HCT116 (cell line): ENCODE measurements around the gene CNDP2. TPM values are rescaled to one million over a fixed set of nuclear protein-coding genes. Genes with fewer than 3 reads are reported as not detected.

Experiments
- ATAC-seq: fragments of 200-7000 bp; cut with Tn5 transposase; 2 replicates; pipeline ENCODE4 v1.9.1; 2020; ENCODE audit warnings: mild to moderate bottlenecking, moderate library complexity
- BruUV-seq: library from RNA; stranded (reverse); fragments of 400-500 nt; replicated peaks from 2 replicates; lab custom pipeline; 2021; lab: Mats Ljungman, UMichigan
- CTCF ChIA-PET: fragments of 300-600 bp; sonication (Branson Sonifier 250); formaldehyde crosslinking; loops from one replicate; lab custom pipeline; 2021; ENCODE audit warnings: antibody characterized with exemption; lab: Charles Lee
- POLR2A ChIA-PET: fragments of 300-600, 350-600 bp; sonication (Branson Sonifier 250); formaldehyde crosslinking; loops from one replicate; lab custom pipeline; 2021; ENCODE audit warnings: antibody characterized with exemption; lab: Charles Lee
- RAD21 ChIA-PET, 2 experiments: fragments of 300-600 bp; sonication (Branson Sonifier 250); formaldehyde crosslinking; loops; one replicate each; lab custom pipeline; 2023; ENCODE audit warnings: low total read pairs in 2 of 2; ENCODE audit not compliant: uncharacterized antibody in 2 of 2, unreplicated experiment in 2 of 2, low non-redundant PET in 1 of 2; lab: Charles Lee
- DNase-seq: peaks from one replicate; pipeline ENCODE4 v3.0.0-alpha.2; 2010; ENCODE audit warnings: low read depth, low spot score
- H2AFZ ChIP-seq: fragments of 200-600 bp; shearing (Covaris generic), sonication (generic); 2 replicates; pipeline ENCODE4 v1.6.1; 2017; ENCODE audit warnings: low read depth, mixed run types, mixed read lengths, antibody characterized with exemption, low read length; ENCODE audit not compliant: poor library complexity, severe bottlenecking
- H3K27ac ChIP-seq: 2 replicates; pipeline ENCODE4 v1.5.1; 2012; ENCODE audit warnings: low read depth, low read length
- H3K27me3 ChIP-seq: fragments of 200-600 bp; sonication (generic); 2 replicates; pipeline ENCODE4 v1.6.1; 2016; ENCODE audit warnings: mixed run types, low read length, mixed read lengths; ENCODE audit not compliant: insufficient read depth
- H3K36me3 ChIP-seq, 2 experiments: fragments of 200-500 bp in 1 of 2; fragments of 200-600 bp in 1 of 2; sonication (Bioruptor generic) in 1 of 2; sonication (generic) in 1 of 2; 2 replicates each; pipeline versions ENCODE4 v1.5.1 to v1.6.1; 2014 to 2016; ENCODE audit warnings: low read length in 2 of 2, inconsistent platforms in 1 of 2, mixed read lengths in 1 of 2, mixed run types in 1 of 2; ENCODE audit not compliant: insufficient read depth in 2 of 2, control insufficient read depth in 1 of 2
- H3K4me1 ChIP-seq, 2 experiments: fragments of 200-600 bp in 1 of 2; sonication (generic) in 1 of 2; 2 replicates each; pipeline versions ENCODE4 v1.5.1 to v1.6.1; 2012 to 2017; ENCODE audit warnings: low read length in 2 of 2, inconsistent platforms in 1 of 2, mild to moderate bottlenecking in 1 of 2, mixed read lengths in 1 of 2, mixed run types in 1 of 2, moderate library complexity in 1 of 2; ENCODE audit not compliant: insufficient read depth in 2 of 2, control insufficient read depth in 1 of 2
- H3K4me2 ChIP-seq: fragments of 200-600 bp; sonication (generic); 2 replicates; pipeline ENCODE4 v1.6.1; 2017; ENCODE audit warnings: mixed run types, low read length, mixed read lengths
- H3K4me3 ChIP-seq, 2 experiments: fragments of 200-600 bp in 1 of 2; sonication (generic) in 1 of 2; replicated peaks in 1 of 2; 2 replicates each; pipeline ENCODE4 v1.5.1; 2011 to 2016; ENCODE audit warnings: low read length in 2 of 2, control low read depth in 1 of 2, low read depth in 1 of 2, mild to moderate bottlenecking in 1 of 2, mixed read lengths in 1 of 2, mixed run types in 1 of 2
- H3K79me2 ChIP-seq: fragments of 200-600 bp; sonication (generic); 2 replicates; pipeline ENCODE4 v1.6.1; 2017; ENCODE audit warnings: mild to moderate bottlenecking, mixed run types, low read length, moderate library complexity, mixed read lengths; ENCODE audit not compliant: insufficient read depth
- H3K9ac ChIP-seq: fragments of 200-600 bp; sonication (generic); 2 replicates; pipeline ENCODE4 v1.6.1; 2016; ENCODE audit warnings: low read length, mixed read lengths
- H3K9me2 ChIP-seq: fragments of 200-600 bp; sonication (generic), shearing (Covaris generic); 2 replicates; pipeline ENCODE4 v1.6.1; 2017; ENCODE audit warnings: mixed run types, mild to moderate bottlenecking, moderate library complexity; ENCODE audit not compliant: insufficient read depth
- H3K9me3 ChIP-seq, 2 experiments: fragments of 200-500 bp in 1 of 2; fragments of 200-600 bp in 1 of 2; sonication (Bioruptor generic) in 1 of 2; sonication (generic) in 1 of 2; 2 replicates each; pipeline ENCODE4 v1.6.1; 2014 to 2017; ENCODE audit warnings: low read length in 2 of 2, mixed read lengths in 2 of 2, inconsistent platforms in 1 of 2, low read depth in 1 of 2, mild to moderate bottlenecking in 1 of 2, mixed run types in 1 of 2, moderate library complexity in 1 of 2; ENCODE audit not compliant: control insufficient read depth in 1 of 2, insufficient read depth in 1 of 2
- H4K20me1 ChIP-seq: fragments of 200-600 bp; sonication (generic), shearing (Covaris generic); 2 replicates; pipeline ENCODE4 v1.6.1; 2017; ENCODE audit warnings: mixed run types, mild to moderate bottlenecking, moderate library complexity; ENCODE audit not compliant: insufficient read depth
- ATF3 ChIP-seq: IDR thresholded peaks from 2 replicates; pipeline ENCODE4 v1.6.1; 2012
- CBX3 ChIP-seq: IDR thresholded peaks from 2 replicates; pipeline ENCODE4 v1.6.1; 2012; ENCODE audit warnings: low read depth
- CEBPB ChIP-seq: IDR thresholded peaks from 2 replicates; pipeline ENCODE4 v1.6.1; 2012; ENCODE audit warnings: low read depth
- CTCF ChIP-seq, 3 experiments: fragments of 200-600 bp in 1 of 3; sonication (generic) in 1 of 3; IDR thresholded peaks in 2 of 3; conservative IDR thresholded peaks in 1 of 3; 2 replicates each; pipeline ENCODE4 v1.5.1; 2012 to 2017; ENCODE audit warnings: low read depth in 2 of 3, low read length in 2 of 3, antibody characterized with exemption in 1 of 3, borderline replicate concordance in 1 of 3, control low read depth in 1 of 3, mild to moderate bottlenecking in 1 of 3, mixed read lengths in 1 of 3, mixed run types in 1 of 3, moderate library complexity in 1 of 3; ENCODE audit not compliant: insufficient read depth in 1 of 3
- EGR1 ChIP-seq: IDR thresholded peaks from 2 replicates; pipeline ENCODE4 v1.6.1; 2012; ENCODE audit warnings: low read depth
- ELF1 ChIP-seq: IDR thresholded peaks from 2 replicates; pipeline ENCODE4 v1.6.1; 2012; ENCODE audit warnings: low read depth, borderline replicate concordance
- EZH2 ChIP-seq: fragments of 200-600 bp; sonication (generic); IDR thresholded peaks from 2 replicates; pipeline ENCODE4 v1.6.1; 2017; ENCODE audit warnings: antibody characterized with exemption, mixed run types
- EZH2phosphoT487 ChIP-seq: fragments of 200-600 bp; IDR thresholded peaks from 2 replicates; pipeline ENCODE4 v1.6.1; 2018; ENCODE audit warnings: antibody characterized with exemption, borderline replicate concordance
- FOSL1 ChIP-seq: IDR thresholded peaks from 2 replicates; pipeline ENCODE4 v1.6.1; 2012; ENCODE audit warnings: low read depth
- JUND ChIP-seq: IDR thresholded peaks from 2 replicates; pipeline ENCODE4 v1.6.1; 2012
- MAX ChIP-seq: IDR thresholded peaks from 2 replicates; pipeline ENCODE4 v1.6.1; 2012
- POLR2A ChIP-seq: IDR thresholded peaks from 2 replicates; pipeline ENCODE4 v1.7.0; 2011; ENCODE audit warnings: borderline replicate concordance; ENCODE audit not compliant: insufficient read depth, insufficient read length; ENCODE audit errors: extremely low read depth
- POLR2AphosphoS5 ChIP-seq: IDR thresholded peaks from 2 replicates; pipeline ENCODE4 v1.6.1; 2011; ENCODE audit warnings: mild to moderate bottlenecking, low read depth, low read length, moderate library complexity
- RAD21 ChIP-seq: IDR thresholded peaks from 2 replicates; pipeline ENCODE4 v1.6.1; 2012; ENCODE audit warnings: low read depth, mild to moderate bottlenecking
- SIN3A ChIP-seq: IDR thresholded peaks from 2 replicates; pipeline ENCODE4 v1.6.1; 2012; ENCODE audit warnings: low read depth
- SP1 ChIP-seq: IDR thresholded peaks from 2 replicates; pipeline ENCODE4 v1.6.1; 2012; ENCODE audit warnings: low read depth
- SRF ChIP-seq: IDR thresholded peaks from 2 replicates; pipeline ENCODE4 v1.6.1; 2012; ENCODE audit warnings: low read depth
- TCF7L2 ChIP-seq: IDR thresholded peaks from 2 replicates; pipeline ENCODE4 v1.7.0; 2011; ENCODE audit warnings: borderline replicate concordance, inconsistent platforms; ENCODE audit not compliant: insufficient read depth, insufficient read length; ENCODE audit errors: extremely low read depth
- YY1 ChIP-seq: IDR thresholded peaks from 2 replicates; pipeline ENCODE4 v1.6.1; 2011; ENCODE audit warnings: low read length, low read depth, moderate library complexity, mild to moderate bottlenecking; ENCODE audit not compliant: insufficient replicate concordance; ENCODE audit errors: extremely low read depth
- ZBTB33 ChIP-seq: IDR thresholded peaks from 2 replicates; pipeline ENCODE4 v1.6.1; 2011; ENCODE audit warnings: mild to moderate bottlenecking, low read length, moderate library complexity; ENCODE audit not compliant: insufficient replicate concordance; ENCODE audit errors: extremely low read depth
- ZFX ChIP-seq: fragments of 450-650 bp; IDR thresholded peaks from 2 replicates; pipeline ENCODE4 v1.6.1; 2017
- ZNF274 ChIP-seq: fragments of 200-500 bp; sonication (Bioruptor generic); IDR thresholded peaks from 2 replicates; pipeline ENCODE4 v1.6.1; 2014; ENCODE audit warnings: mild to moderate bottlenecking, low read depth, low read length, inconsistent platforms
- intact Hi-C: fragments of 100-400 bp; cut with micrococcal nuclease; formaldehyde crosslinking; loops from 2 replicates; pipeline ENCODE4 v1.10.0; 2022
- total RNA-seq: library from RNA; stranded (reverse); gene quantifications from one replicate; pipeline ENCODE4 v1.2.1, GENCODE V29; 2021; ENCODE audit not compliant: unreplicated experiment

The CNDP2 gene
- total RNA-seq, 1 experiment from 2014 or later = 112 TPM

- TF ChIP-seq ZNF274 = no peak
- no peak for TF ChIP-seq POLR2A
- no peak for TF ChIP-seq TCF7L2
- no peak for TF ChIP-seq ZFX
- TF ChIP-seq YY1 = no peak
- TF ChIP-seq ELF1 = no peak
- TF ChIP-seq SRF = no peak
- no peak for TF ChIP-seq CEBPB
- TF ChIP-seq, all 23 proteins: peak for 0
These were observed 35.3 kb upstream of the CNDP2 start (continued) for GRCh38 chr18:74460825-74461224.

- no peaks in the 10 kb centered on the region for H3K9me2 ChIP-seq
- no peaks in the 10 kb centered on the region for H3K4me1 ChIP-seq
- intact Hi-C loops = no loop called here
- H3K4me3 ChIP-seq = no peak overlapping the region
- no peaks in the 10 kb centered on the region for H3K9me3 ChIP-seq
- H2AFZ ChIP-seq = no peak overlapping the region
- no peak overlapping the region for H3K4me2 ChIP-seq
- H3K79me2 ChIP-seq = no peaks in the 10 kb centered on the region
- no TSS peak for BruUV-seq
- CTCF ChIA-PET = interaction anchor here (0.7 kb wide), 1 partner anchor 9 kb away, joined by 3 read pairs; no protein-coding TSS in a partner anchor
- peaks cover 5% of the 10 kb centered on the region; the same call in 1 of the 2 replicates for H3K27me3 ChIP-seq
- no peak for ATAC-seq
- no peaks in the 10 kb centered on the region for H4K20me1 ChIP-seq
- no peaks in the 10 kb centered on the region for H3K36me3 ChIP-seq
- no peak for DNase-seq
- RAD21 ChIA-PET = no interaction called here
- H3K9ac ChIP-seq = no peak overlapping the region
- POLR2A ChIA-PET = no interaction called here
- no peak overlapping the region for H3K27ac ChIP-seq
- TF ChIP-seq EZH2phosphoT487 (no peak), CBX3 (no peak), TCF7L2 (no peak), CTCF (IDR thresholded peaks at IDR 0.05 in 2 of 3, conservative IDR thresholded peaks at IDR 0.05 in 1 of 3; ENCODE audit: borderline replicate concordance in 1 of 3, insufficient read depth in 1 of 3, low read depth in 2 of 3, low read length in 2 of 3) (no peak), ZBTB33 (no peak), POLR2AphosphoS5 (no peak), SIN3A (no peak), SP1 (no peak), ATF3 (no peak), JUND (no peak), RAD21 (no peak), FOSL1 (no peak), MAX (no peak), YY1 (no peak), CEBPB (no peak), EGR1 (no peak), EZH2 (no peak), POLR2A (no peak)
These were observed 32.9 kb upstream of the CNDP2 start for GRCh38 chr18:74463254-74463653.
